Astrocyte (in vitro differentiated cells and primary cell): ENCODE results near the gene YTHDF1. TPM values are rescaled to one million over a fixed set of nuclear protein-coding genes. Genes with fewer than 3 reads are reported as not detected.

Experiments
- DNase-seq: peaks from one replicate; pipeline ENCODE4 v3.0.0-alpha.2; 2010; ENCODE audit warnings: low read depth
- FAIRE-seq: peaks from 2 replicates; lab custom pipeline; 2011; peaks lifted over from hg19 to GRCh38; lab: Jason Lieb, UNC
- H2AFZ ChIP-seq: 2 replicates; pipeline ENCODE4 v1.6.0; 2012; ENCODE audit warnings: low read depth, low read length, inconsistent platforms
- H3K27ac ChIP-seq: 2 replicates; pipeline ENCODE4 v1.5.1; 2011; ENCODE audit warnings: low read depth, low read length, inconsistent platforms
- H3K27me3 ChIP-seq: 2 replicates; pipeline ENCODE4 v1.6.0; 2011; ENCODE audit warnings: low read length, inconsistent platforms; ENCODE audit not compliant: insufficient read depth
- H3K36me3 ChIP-seq: 2 replicates; pipeline ENCODE4 v1.5.1; 2011; ENCODE audit warnings: low read length, inconsistent platforms; ENCODE audit not compliant: insufficient read depth
- H3K4me1 ChIP-seq: 2 replicates; pipeline ENCODE4 v1.5.1; 2011; ENCODE audit warnings: low read length, inconsistent platforms; ENCODE audit not compliant: insufficient read depth
- H3K4me2 ChIP-seq: 2 replicates; pipeline ENCODE4 v1.6.0; 2012; ENCODE audit warnings: low read length, inconsistent platforms
- H3K4me3 ChIP-seq: 2 replicates; pipeline ENCODE4 v1.5.1; 2011; ENCODE audit warnings: low read depth, mild to moderate bottlenecking, low read length, inconsistent platforms; ENCODE audit not compliant: insufficient read depth
- H3K79me2 ChIP-seq: 2 replicates; pipeline ENCODE4 v1.6.0; 2012; ENCODE audit warnings: mild to moderate bottlenecking, low read length, inconsistent platforms; ENCODE audit not compliant: insufficient read depth
- H3K9ac ChIP-seq: 2 replicates; pipeline ENCODE4 v1.6.0; 2012; ENCODE audit warnings: mild to moderate bottlenecking, low read length, inconsistent platforms
- H3K9me3 ChIP-seq: 2 replicates; pipeline ENCODE4 v1.5.1; 2012; ENCODE audit warnings: low read depth, mild to moderate bottlenecking, low read length, inconsistent platforms; ENCODE audit not compliant: insufficient read depth
- H4K20me1 ChIP-seq: 2 replicates; pipeline ENCODE4 v1.6.0; 2012; ENCODE audit warnings: low read length, inconsistent platforms; ENCODE audit not compliant: insufficient read depth
- H3K27ac Mint-ChIP-seq: one replicate; pipeline ENCODE4 v1.8.0; 2021; ENCODE audit warnings: mild to moderate bottlenecking, mixed read lengths; ENCODE audit not compliant: unreplicated experiment
- H3K27me3 Mint-ChIP-seq: one replicate; pipeline ENCODE4 v1.8.0; 2021; ENCODE audit warnings: low read depth, mixed read lengths; ENCODE audit not compliant: unreplicated experiment
- H3K36me3 Mint-ChIP-seq: one replicate; pipeline ENCODE4 v1.8.0; 2021; ENCODE audit warnings: low read depth, mixed read lengths; ENCODE audit not compliant: unreplicated experiment
- H3K4me1 Mint-ChIP-seq: one replicate; pipeline ENCODE4 v1.8.0; 2021; ENCODE audit warnings: low read depth, mixed read lengths; ENCODE audit not compliant: unreplicated experiment
- H3K4me3 Mint-ChIP-seq: one replicate; pipeline ENCODE4 v1.8.0; 2021; ENCODE audit warnings: mild to moderate bottlenecking, moderate library complexity, mixed read lengths; ENCODE audit not compliant: unreplicated experiment
- H3K9me3 Mint-ChIP-seq: one replicate; pipeline ENCODE4 v1.8.0; 2021; ENCODE audit warnings: mild to moderate bottlenecking, mixed read lengths; ENCODE audit not compliant: unreplicated experiment
- EZH2 ChIP-seq: IDR thresholded peaks from 2 replicates; pipeline ENCODE4 v1.6.1; 2012; ENCODE audit warnings: mild to moderate bottlenecking, low read length, inconsistent platforms; ENCODE audit not compliant: insufficient read depth
- total RNA-seq: library from RNA; stranded (reverse); gene quantifications from 2 replicates; pipeline ENCODE4 v1.2.1, GENCODE V29; 2021
- TF ChIP-seq, protein P1 (sequence below): IDR thresholded peaks from 2 replicates; pipeline ENCODE4 v1.5.1; 2011; ENCODE audit warnings: low read depth, mild to moderate bottlenecking, inconsistent platforms, low read length, moderate library complexity; ENCODE audit not compliant: insufficient read depth

The YTHDF1 gene
- total RNA-seq, 1 donor from 2014 or later: 107 TPM

DNA sequence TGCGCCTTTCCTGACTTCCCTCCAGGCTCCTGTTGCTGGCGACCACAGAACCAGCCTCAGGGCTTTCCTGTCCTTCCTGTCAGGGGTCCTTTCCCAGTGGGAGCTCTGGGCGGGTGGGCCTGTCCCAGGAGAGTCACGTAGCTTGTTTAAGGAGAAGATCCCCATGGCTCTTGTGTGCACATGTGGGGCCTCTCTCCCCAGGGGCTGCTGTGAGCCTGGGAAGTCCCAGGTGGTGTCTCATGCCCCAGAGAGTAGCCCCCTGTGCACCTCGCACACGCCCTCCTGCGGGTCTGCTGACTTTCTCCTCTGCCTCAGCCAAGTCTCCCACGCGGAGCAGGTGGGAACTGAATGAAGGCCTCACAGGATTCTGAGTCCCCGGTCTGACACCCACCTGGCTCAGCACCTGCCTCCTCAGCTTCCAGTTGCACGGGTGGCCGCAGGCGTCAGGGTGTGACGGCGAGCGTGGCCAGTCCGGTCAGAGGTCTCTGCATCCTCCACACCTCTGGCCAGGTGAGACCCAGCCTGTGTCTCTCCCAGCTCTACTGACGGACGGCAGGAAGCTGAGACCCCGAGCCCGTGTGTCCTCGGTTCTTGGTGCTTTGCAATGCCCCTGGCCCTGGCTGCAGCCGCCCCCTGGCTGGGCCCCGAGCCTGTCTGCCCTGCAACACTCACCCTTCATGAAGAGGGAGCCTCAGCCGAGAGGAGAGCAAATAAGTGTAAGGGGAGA, 44.0 kb upstream of the YTHDF1 start:
- H3K9me3 Mint-ChIP-seq: peaks cover 11% of the 10 kb centered on the region
- H3K4me3 Mint-ChIP-seq: peak overlapping the region; percentile 69

DNA sequence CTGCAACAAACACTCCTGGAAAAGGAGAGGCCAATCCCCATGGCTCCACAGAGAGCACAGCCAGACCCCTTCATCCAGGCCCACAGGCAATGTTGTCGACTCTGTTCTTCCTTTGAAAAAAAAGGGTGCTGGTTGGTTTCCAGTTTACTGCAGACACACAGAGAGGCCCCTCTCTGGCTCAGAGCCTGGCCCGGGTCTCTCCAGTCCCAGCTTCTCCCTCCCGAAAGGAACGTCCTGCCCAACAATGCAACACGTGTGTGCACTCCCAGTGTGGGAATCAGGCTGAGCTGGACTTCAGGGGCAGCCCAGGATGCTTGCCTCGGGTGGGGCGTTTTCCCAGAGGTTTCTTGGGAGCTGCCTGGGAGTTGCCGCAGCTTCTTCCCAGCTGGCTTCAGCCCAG, 42.9 kb upstream of the YTHDF1 start:
- Mint-ChIP-seq H3K4me1 (peaks cover 29% of the 10 kb centered on the region), H3K9me3 (peaks cover 11% of the 10 kb centered on the region), H3K4me3 (no peak overlapping the region), H3K36me3 (peaks cover 25% of the 10 kb centered on the region), H3K27me3 (peaks cover 2% of the 10 kb centered on the region), H3K27ac (no peak overlapping the region)
- peaks cover 6% of the 10 kb centered on the region for H4K20me1 ChIP-seq
- H2AFZ ChIP-seq: no peak overlapping the region
- peaks cover 18% of the 10 kb centered on the region for H3K27me3 ChIP-seq
- no peak for TF ChIP-seq EZH2
- TF ChIP-seq, protein P1, sequence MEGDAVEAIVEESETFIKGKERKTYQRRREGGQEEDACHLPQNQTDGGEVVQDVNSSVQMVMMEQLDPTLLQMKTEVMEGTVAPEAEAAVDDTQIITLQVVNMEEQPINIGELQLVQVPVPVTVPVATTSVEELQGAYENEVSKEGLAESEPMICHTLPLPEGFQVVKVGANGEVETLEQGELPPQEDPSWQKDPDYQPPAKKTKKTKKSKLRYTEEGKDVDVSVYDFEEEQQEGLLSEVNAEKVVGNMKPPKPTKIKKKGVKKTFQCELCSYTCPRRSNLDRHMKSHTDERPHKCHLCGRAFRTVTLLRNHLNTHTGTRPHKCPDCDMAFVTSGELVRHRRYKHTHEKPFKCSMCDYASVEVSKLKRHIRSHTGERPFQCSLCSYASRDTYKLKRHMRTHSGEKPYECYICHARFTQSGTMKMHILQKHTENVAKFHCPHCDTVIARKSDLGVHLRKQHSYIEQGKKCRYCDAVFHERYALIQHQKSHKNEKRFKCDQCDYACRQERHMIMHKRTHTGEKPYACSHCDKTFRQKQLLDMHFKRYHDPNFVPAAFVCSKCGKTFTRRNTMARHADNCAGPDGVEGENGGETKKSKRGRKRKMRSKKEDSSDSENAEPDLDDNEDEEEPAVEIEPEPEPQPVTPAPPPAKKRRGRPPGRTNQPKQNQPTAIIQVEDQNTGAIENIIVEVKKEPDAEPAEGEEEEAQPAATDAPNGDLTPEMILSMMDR: no peak
- H3K4me2 ChIP-seq: no peak overlapping the region
- no peak overlapping the region for H3K4me3 ChIP-seq
- no peaks in the 10 kb centered on the region for H3K79me2 ChIP-seq
- DNase-seq (no peak), FAIRE-seq (no peak)
- H3K9ac ChIP-seq: no peak overlapping the region
- no peaks in the 10 kb centered on the region for H3K9me3 ChIP-seq
- no peak overlapping the region for H3K27ac ChIP-seq
- no peaks in the 10 kb centered on the region for H3K36me3 ChIP-seq
- H3K4me1 ChIP-seq: peaks cover 10% of the 10 kb centered on the region

More for the DNA sequence above, 44.0 kb upstream of the YTHDF1 start:
- no peak overlapping the region for H3K27ac Mint-ChIP-seq
- Histone ChIP-seq H4K20me1 (peaks cover 6% of the 10 kb centered on the region), H2AFZ (no peak overlapping the region), H3K36me3 (no peaks in the 10 kb centered on the region), H3K4me1 (peaks cover 14% of the 10 kb centered on the region), H3K9me3 (no peaks in the 10 kb centered on the region), H3K27me3 (peaks cover 16% of the 10 kb centered on the region), H3K4me3 (no peak overlapping the region), H3K79me2 (no peaks in the 10 kb centered on the region), H3K27ac (no peak overlapping the region), H3K4me2 (no peak overlapping the region), H3K9ac (no peak overlapping the region)
- peaks cover 37% of the 10 kb centered on the region for H3K4me1 Mint-ChIP-seq
- no peak for TF ChIP-seq EZH2
- TF ChIP-seq, protein P1: no peak
- FAIRE-seq (no peak), DNase-seq (no peak)
- H3K27me3 Mint-ChIP-seq: peaks cover 2% of the 10 kb centered on the region
- H3K36me3 Mint-ChIP-seq: peaks cover 25% of the 10 kb centered on the region

DNA sequence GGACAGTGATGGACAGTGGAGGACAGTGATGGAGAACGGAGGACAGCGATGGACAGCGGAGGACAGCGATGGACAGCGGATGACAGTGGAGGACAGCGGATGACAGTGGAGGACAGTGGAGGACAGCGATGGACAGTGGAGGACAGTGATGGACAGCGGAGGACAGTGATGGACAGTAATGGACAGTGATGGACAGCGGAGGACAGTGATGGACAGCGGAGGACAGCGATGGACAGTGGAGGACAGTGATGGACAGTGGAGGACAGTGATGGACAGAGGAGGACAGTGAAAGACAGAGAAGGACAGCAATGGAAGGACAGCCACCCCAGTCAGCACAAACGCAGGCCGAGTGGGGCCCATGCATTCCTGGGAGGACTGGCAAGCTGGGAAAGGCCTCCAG, 41.7 kb upstream of the YTHDF1 start:
- Mint-ChIP-seq H3K36me3 (peaks cover 25% of the 10 kb centered on the region), H3K9me3 (peaks cover 11% of the 10 kb centered on the region), H3K27me3 (peaks cover 6% of the 10 kb centered on the region), H3K4me1 (peaks cover 32% of the 10 kb centered on the region), H3K4me3 (peak overlapping the region; percentile 83), H3K27ac (no peak overlapping the region)
- peaks cover 10% of the 10 kb centered on the region for H3K4me1 ChIP-seq
- H3K9ac ChIP-seq: no peak overlapping the region
- TF ChIP-seq EZH2: no peak
- TF ChIP-seq, protein P1: no peak
- no peak overlapping the region for H3K4me3 ChIP-seq
- no peak overlapping the region for H3K4me2 ChIP-seq
- H3K79me2 ChIP-seq: no peaks in the 10 kb centered on the region
- no peaks in the 10 kb centered on the region for H3K9me3 ChIP-seq
- peaks cover 26% of the 10 kb centered on the region for H3K27me3 ChIP-seq
- no peak overlapping the region for H2AFZ ChIP-seq
- H3K36me3 ChIP-seq: no peaks in the 10 kb centered on the region
- no peak for DNase-seq
- no peak for FAIRE-seq
- no peak overlapping the region for H3K27ac ChIP-seq
- H4K20me1 ChIP-seq: peaks cover 6% of the 10 kb centered on the region
